ENCODE results near the gene BRD9. TPM values are rescaled to one million over a fixed set of nuclear protein-coding genes. Genes with fewer than 3 reads are reported as not detected.
"Not testable (repeated sequence)": the region's sequence is repeated elsewhere in the genome, so short reads cannot be mapped to it uniquely, and the experiment has no call there.

Gene BRD9
- total RNA-seq, 1 donor from 2014 or later = 69.2 TPM

DNA sequence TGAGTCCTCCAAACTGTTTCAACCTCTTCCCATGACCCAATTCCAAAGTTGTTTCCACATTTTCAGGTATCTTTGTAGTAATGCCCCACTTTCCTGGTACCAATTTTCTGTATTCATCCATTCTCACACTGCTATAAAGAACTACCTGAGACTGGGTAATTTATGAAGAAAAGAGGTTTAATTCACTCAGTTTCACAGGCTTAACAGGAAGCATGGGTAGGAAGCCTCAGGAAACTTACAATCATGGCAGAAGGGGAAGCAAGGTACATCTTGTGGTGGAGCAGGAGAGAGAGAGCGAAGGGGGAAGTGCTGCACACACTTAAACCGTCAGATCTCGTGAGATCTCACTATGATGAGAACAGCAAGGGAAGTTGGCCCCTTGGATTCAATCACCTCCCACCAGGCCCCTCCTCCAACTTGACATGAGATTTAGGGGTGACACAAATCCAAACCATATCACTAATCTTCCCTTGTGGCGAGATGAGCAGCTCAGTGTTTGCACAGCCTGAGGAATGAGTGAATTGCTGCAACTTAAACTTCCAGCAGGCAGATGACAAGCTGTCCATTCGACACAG is 43.0 kb upstream of the BRD9 start:
- Mint-ChIP-seq H3K9me3 (ENCODE audit: low read depth) (no peaks in the 10 kb centered on the region), H3K27ac (no peak overlapping the region), H3K36me3 (ENCODE audit: insufficient read depth) (no peaks in the 10 kb centered on the region), H3K4me3 (ENCODE audit: low read depth) (no peak overlapping the region), H3K27me3 (peaks cover 37% of the 10 kb centered on the region), H3K4me1 (ENCODE audit: low read depth) (no peaks in the 10 kb centered on the region)
- no peak for TF ChIP-seq CTCF (IDR thresholded peaks at IDR 0.05; ENCODE audit: unreplicated experiment)
- no peak for DNase-seq (ENCODE audit: low spot score, unreplicated experiment)

DNA sequence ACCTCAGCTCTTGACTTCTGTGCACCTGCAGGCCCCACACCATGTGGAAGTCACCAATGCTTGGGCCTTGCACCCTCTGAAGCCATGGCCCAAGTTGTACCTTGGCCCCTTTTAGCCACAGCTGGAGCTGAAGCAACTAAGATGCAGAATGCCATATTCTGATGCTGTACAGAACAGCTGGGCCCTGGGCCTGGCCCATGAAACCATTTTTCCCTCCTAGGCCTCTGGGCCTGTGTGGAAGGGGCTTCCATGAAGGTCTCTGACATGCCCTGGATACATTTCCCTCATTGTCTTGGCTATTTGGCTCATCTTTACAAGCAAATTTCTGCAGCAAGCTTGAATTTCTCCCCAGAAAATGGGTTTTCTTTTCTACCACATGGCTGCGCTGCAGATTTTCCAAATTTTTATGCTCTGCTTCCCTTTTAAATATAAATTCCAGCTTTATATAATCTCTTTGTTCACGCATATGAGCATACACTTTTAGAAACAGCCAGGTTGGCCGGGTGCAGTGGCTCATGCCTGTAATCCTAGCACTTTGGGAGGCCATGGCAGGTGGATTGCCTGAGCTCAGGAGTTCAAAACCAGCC is 41.9 kb upstream of the BRD9 start:
- not testable (repeated sequence) for H3K4me1 Mint-ChIP-seq (ENCODE audit: low read depth); H3K4me3 Mint-ChIP-seq (ENCODE audit: low read depth); DNase-seq (ENCODE audit: low spot score, unreplicated experiment); H3K36me3 Mint-ChIP-seq (ENCODE audit: insufficient read depth); H3K27ac Mint-ChIP-seq; H3K9me3 Mint-ChIP-seq (ENCODE audit: low read depth)
- peaks cover 45% of the 10 kb centered on the region for H3K27me3 Mint-ChIP-seq

- H3K27ac Mint-ChIP-seq; DNase-seq (ENCODE audit: low spot score, unreplicated experiment); H3K9me3 Mint-ChIP-seq (ENCODE audit: low read depth); H3K4me1 Mint-ChIP-seq (ENCODE audit: low read depth); H3K36me3 Mint-ChIP-seq (ENCODE audit: insufficient read depth); H3K4me3 Mint-ChIP-seq (ENCODE audit: low read depth): not testable (repeated sequence)
- peaks cover 47% of the 10 kb centered on the region for H3K27me3 Mint-ChIP-seq
Observed at GRCh38 chr5:933951-934350, 41.4 kb upstream of the BRD9 start.

- H3K36me3 Mint-ChIP-seq (ENCODE audit: insufficient read depth) = no peaks in the 10 kb centered on the region
- H3K9me3 Mint-ChIP-seq (ENCODE audit: low read depth) = no peaks in the 10 kb centered on the region
- no peak for TF ChIP-seq CTCF (IDR thresholded peaks at IDR 0.05; ENCODE audit: unreplicated experiment)
- H3K4me1 Mint-ChIP-seq (ENCODE audit: low read depth) = no peaks in the 10 kb centered on the region
- DNase-seq (ENCODE audit: low spot score, unreplicated experiment) = no peak
- peaks cover 48% of the 10 kb centered on the region for H3K27me3 Mint-ChIP-seq
- no peak overlapping the region for H3K4me3 Mint-ChIP-seq (ENCODE audit: low read depth)
- no peak overlapping the region for H3K27ac Mint-ChIP-seq
Observed at GRCh38 chr5:933251-933861, 40.8 kb upstream of the BRD9 start.

DNA sequence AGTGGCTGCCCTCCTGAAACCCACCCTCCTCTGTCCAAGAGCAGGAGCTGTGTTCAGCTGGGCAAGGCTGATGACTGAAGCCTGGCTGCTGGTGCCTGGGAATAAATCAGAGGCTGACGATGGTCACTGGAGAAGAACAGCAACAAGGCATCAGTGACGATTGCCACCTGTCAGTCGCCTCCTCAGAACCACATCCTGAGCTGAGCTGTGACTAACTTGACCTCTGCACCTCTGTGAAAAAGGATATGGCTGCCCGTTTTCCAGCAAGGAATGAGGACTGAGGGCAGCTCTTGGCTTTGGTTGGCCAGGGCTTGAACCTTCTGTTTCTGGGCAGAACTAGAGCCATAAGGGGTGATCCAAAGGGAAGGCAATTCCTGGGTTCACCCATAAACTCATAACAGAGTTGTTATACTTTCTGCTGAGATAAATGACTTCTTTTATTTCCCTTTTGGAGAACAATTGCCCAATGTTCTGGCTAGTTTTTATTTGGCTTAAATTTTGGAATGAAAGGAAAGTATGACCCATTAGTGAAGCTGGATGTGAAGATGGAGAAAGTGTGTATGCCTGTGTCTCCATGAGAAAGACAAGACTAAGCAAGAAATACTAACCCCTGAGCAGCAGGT is 40.1 kb upstream of the BRD9 start:
- TF ChIP-seq CTCF (IDR thresholded peaks at IDR 0.05; ENCODE audit: unreplicated experiment) = no peak
- no peaks in the 10 kb centered on the region for H3K4me1 Mint-ChIP-seq (ENCODE audit: low read depth)
- peaks cover 52% of the 10 kb centered on the region for H3K27me3 Mint-ChIP-seq
- no peak overlapping the region for H3K27ac Mint-ChIP-seq
- H3K36me3 Mint-ChIP-seq (ENCODE audit: insufficient read depth) = no peaks in the 10 kb centered on the region
- H3K9me3 Mint-ChIP-seq (ENCODE audit: low read depth) = no peaks in the 10 kb centered on the region
- no peak overlapping the region for H3K4me3 Mint-ChIP-seq (ENCODE audit: low read depth)
- DNase-seq (ENCODE audit: low spot score, unreplicated experiment) = no peak

DNA sequence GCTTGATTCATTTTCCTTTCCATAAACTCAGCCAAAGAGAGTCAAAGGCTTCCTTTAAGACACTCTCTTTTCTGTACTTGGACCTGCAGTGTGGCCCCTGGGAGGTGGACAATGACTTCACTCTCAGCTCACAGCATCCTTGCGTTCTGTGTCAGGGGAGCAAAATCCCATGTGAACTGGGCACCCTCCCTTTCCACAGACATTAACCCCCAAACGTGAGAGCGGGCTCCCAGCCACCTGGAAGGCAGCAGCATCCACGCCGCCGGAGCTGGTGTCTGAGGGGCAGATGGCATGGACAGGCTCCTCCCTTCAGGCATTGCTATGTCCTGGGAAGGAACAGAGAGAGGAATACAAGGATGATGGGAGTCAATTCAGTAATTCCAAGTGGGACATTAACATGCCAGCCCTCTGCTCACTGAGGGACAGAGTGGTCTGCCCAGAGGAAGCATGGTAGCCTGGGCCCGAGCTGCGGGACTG is 39.6 kb upstream of the BRD9 start:
- no peaks in the 10 kb centered on the region for H3K9me3 Mint-ChIP-seq (ENCODE audit: low read depth)
- H3K36me3 Mint-ChIP-seq (ENCODE audit: insufficient read depth) = no peaks in the 10 kb centered on the region
- H3K4me1 Mint-ChIP-seq (ENCODE audit: low read depth) = no peaks in the 10 kb centered on the region
- no peak overlapping the region for H3K27ac Mint-ChIP-seq
- no peak overlapping the region for H3K4me3 Mint-ChIP-seq (ENCODE audit: low read depth)
- no peak for TF ChIP-seq CTCF (IDR thresholded peaks at IDR 0.05; ENCODE audit: unreplicated experiment)
- H3K27me3 Mint-ChIP-seq = peaks cover 57% of the 10 kb centered on the region
- DNase-seq (ENCODE audit: low spot score, unreplicated experiment) = no peak
